Esophagus squamous epithelium (tissue), 4 donors: ENCODE data around the gene TLCD3A.

Source experiments
- CTCF ChIP-seq, 6 experiments: fragments of 450-650 bp in 4 of 6; fragments of 200-600 bp in 2 of 6; sonication (generic) in 2 of 6; IDR thresholded peaks; one replicate each; pipeline ENCODE4 v1.5.1; 2016 to 2019; ENCODE audit warnings: antibody characterized with exemption in 6 of 6, mild to moderate bottlenecking in 4 of 6, moderate library complexity in 4 of 6
- POLR2A ChIP-seq, 4 donors: fragments of 450-650 bp; IDR thresholded peaks; one replicate each; pipeline ENCODE4 v1.6.1; 2017; ENCODE audit warnings: antibody characterized with exemption in 4 of 4, mild to moderate bottlenecking in 4 of 4, moderate library complexity in 3 of 4

GRCh38 chr17:725084-725483 lies 7.3 kb upstream of the TLCD3A start:
- no peak for TF ChIP-seq CTCF (IDR thresholded peaks at IDR 0.05)
- TF ChIP-seq POLR2A (IDR thresholded peaks at IDR 0.05), result no peak
